SH-SY5Y (cell line): ENCODE results near the gene ZSCAN16.

Source experiments
- GATA2 ChIP-seq: IDR thresholded peaks from 2 replicates; pipeline ENCODE4 v1.6.1; 2011; ENCODE audit warnings: mild to moderate bottlenecking, low read depth, low read length
- GATA3 ChIP-seq: IDR thresholded peaks from 2 replicates; pipeline ENCODE4 v1.6.1; 2011; ENCODE audit warnings: low read depth, mild to moderate bottlenecking, low read length, moderate library complexity

Gene ZSCAN16

GRCh38 chr6:28142446-28142845, 18.0 kb downstream of the ZSCAN16 start:
- TF ChIP-seq GATA3 (no peak), GATA2 (no peak)

DNA sequence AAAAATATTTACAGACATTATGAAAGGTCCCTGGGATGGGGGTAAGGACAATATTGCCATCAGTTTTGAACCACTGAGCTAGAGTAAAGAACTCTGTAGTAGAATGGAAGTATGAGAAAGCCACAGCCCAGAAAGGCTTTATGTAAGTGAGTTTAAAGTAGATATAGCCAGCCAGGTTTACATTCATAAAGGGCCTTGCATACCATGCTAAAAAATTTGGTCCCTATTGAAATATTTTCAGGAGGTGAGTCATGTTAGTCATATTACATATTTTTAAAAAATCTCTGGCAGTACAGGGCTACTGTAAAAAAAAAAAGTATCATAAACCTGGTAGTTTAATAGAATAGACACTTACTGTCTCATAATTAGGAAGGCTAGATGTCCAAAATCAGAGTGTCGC, 20.8 kb downstream of the ZSCAN16 start:
- no peak for TF ChIP-seq GATA3
- TF ChIP-seq GATA2, result no peak

DNA sequence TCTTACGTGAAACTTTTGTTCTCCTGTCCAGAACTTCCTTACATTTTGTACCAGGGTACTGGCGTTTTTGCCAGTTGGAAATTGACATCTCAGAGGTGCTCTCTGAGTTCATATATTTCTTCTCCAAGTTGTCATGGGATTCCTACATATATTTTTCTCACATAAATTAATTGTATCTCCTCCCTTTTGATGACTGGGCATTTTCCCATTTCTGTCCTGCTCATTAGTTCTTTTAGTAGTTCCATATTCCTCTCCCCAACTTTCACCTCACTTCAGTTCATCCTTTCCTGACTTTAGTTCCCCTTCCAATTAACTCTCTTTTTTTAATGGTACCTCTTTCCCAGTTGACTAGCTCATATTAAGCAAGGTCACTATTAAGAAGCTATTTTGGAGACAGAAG, 28.1 kb downstream of the ZSCAN16 start:
- TF ChIP-seq GATA3, result no peak
- no peak for TF ChIP-seq GATA2

- TF ChIP-seq GATA2 (no peak), GATA3 (no peak)
Observed at GRCh38 chr6:28153546-28153945, 29.1 kb downstream of the ZSCAN16 start.

GRCh38 chr6:28154357-28154756, 29.9 kb downstream of the ZSCAN16 start:
- TF ChIP-seq GATA2 (no peak), GATA3 (no peak)

DNA sequence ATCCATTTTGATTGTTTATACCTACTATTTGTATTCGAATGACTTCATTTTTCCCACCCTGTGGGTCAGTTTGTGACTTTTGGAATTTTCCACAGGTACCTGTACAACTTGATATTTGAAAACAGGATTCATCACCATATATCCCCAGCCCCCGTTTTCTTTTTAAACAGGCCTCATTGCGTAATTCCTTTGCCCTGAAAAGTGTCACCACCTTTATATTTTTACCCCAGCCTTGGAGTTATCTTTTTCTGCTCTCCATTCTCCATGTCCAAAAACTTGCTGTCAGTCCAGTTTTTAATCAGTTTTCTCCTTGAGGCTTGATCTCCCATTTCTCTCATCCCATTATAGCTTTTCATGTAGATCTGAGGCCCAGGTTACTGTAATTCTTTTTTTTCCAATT, 33.9 kb downstream of the ZSCAN16 start:
- TF ChIP-seq GATA3 (no peak), GATA2 (no peak)

GRCh38 chr6:28159029-28159607, 34.7 kb downstream of the ZSCAN16 start:
- TF ChIP-seq GATA2, result no peak
- no peak for TF ChIP-seq GATA3

- TF ChIP-seq GATA2 (no peak), GATA3 (no peak)
Observed at GRCh38 chr6:28160233-28160632, 35.8 kb downstream of the ZSCAN16 start.

DNA sequence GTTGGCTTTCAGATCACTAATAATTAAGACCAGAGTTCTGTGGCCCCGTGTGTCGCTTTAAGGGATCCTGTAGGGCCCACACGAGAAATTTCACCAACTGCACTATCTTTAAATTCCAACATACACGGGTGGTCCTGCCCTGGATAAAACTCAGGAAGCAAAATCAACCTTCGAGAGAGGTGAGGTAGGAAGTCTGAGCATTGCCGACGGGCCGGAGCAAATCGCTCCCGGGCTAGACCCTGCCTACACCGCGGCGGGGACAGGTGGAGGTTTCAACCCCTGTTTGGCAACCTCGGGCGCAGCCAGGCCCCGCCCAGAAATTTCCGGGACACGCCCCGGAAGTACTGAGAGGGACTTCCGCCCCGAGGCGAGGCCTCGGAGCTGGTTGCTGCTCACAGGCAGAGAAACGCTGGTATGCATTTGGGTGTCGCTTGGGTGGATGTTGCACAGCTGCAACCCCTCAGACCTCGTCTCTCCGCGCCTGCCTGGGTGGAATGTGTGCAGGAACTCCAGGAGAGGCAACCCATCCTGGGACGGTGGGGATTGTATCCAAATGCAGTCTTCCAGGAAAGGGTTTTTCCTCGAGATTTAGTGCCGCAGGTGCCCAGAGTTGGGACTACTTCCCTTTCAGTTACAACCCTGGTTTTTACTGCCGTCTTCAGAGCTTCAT, 37.1 kb downstream of the ZSCAN16 start:
- TF ChIP-seq GATA2, result no peak
- TF ChIP-seq GATA3, result no peak

GRCh38 chr6:28165563-28165962, 41.2 kb downstream of the ZSCAN16 start:
- no peak for TF ChIP-seq GATA2
- TF ChIP-seq GATA3, result no peak

GRCh38 chr6:28167068-28167467, 42.7 kb downstream of the ZSCAN16 start:
- TF ChIP-seq GATA3 (no peak), GATA2 (no peak)

DNA sequence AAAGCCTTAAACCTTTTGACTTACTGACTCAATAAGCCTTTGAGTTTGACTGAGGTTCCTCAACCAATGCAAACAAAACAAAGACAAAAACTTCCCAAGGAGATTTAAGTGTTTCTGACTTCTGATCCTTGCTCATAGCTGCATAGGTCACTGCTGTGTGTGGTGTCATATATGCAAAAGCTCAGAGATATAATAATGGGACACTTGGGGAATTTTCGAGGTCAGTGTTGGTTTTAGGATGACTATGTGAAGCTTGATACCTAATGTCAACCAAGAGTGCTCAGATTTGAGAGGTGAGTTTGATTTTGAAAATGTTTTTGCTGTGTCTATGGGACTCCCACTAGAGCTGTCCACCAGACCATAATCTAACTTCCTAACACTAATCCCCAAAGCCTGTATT, 43.5 kb downstream of the ZSCAN16 start:
- no peak for TF ChIP-seq GATA3

- TF ChIP-seq GATA2 (no peak), GATA3 (no peak)
Observed at GRCh38 chr6:28171271-28171670, 46.9 kb downstream of the ZSCAN16 start.

GRCh38 chr6:28172006-28172405, 47.6 kb downstream of the ZSCAN16 start:
- no peak for TF ChIP-seq GATA3
- no peak for TF ChIP-seq GATA2

DNA sequence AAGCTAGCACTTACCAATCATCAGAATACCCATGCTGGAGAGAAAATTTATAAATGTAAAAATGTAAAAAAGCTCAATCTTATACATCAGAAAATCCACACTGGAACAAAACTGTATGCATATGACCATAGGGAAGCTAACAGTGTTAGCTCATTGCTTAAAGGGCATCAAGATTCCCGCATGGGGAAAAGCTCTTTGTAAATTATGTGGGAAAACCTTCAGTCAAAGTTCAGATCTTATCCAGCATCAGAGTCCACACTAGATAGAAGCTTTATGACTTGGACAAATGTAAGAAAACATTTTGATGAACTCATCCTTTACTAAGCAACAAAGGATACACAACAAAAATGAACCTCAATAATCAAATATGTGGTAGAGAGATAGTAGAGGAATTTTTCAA, 52.0 kb downstream of the ZSCAN16 start:
- TF ChIP-seq GATA3 (no peak), GATA2 (no peak)
